ENCODE measurements around the gene GNAT3.

Gene GNAT3

GRCh38 chr7:80463272-80463920 is 48.5 kb downstream of the GNAT3 start:
- no peak for DNase-seq (ENCODE audit: low spot score)

GRCh38 chr7:80460857-80461256 is 51.0 kb downstream of the GNAT3 start:
- no peak for DNase-seq (ENCODE audit: low spot score)

DNA sequence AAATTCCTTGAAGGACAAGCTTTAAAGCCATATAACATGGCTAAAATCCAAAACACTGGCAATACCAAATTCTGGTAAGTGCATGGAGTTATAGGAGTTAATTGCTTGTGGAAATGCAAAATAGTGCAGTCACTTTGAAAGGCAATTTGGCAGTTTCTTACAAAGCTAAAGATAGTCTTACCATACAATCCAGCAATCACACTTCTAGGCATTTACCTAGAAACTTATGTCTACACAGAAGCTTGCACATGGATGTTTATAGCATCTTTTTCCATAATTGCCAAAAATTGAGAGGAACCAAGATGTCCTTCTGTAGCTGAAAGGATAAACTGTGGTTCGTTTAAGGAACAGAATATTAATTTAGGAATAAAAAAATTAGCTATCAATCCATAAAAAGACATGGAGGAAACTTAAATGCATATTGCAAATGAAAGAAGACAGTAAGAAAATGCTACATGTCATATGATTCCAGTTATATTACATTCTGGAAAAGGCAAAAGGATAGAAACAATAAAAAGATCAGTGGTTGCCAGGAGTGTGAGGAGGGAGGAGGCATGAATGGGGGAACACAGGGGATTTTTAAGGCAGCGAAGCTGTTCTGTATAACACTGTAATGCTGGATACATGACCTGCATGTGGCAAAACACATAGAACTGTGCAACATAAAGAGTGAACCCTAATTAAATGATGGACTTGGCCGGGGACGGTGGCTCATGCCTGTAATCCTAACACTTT is 51.9 kb downstream of the GNAT3 start:
- DNase-seq (ENCODE audit: low spot score): no peak

DNA sequence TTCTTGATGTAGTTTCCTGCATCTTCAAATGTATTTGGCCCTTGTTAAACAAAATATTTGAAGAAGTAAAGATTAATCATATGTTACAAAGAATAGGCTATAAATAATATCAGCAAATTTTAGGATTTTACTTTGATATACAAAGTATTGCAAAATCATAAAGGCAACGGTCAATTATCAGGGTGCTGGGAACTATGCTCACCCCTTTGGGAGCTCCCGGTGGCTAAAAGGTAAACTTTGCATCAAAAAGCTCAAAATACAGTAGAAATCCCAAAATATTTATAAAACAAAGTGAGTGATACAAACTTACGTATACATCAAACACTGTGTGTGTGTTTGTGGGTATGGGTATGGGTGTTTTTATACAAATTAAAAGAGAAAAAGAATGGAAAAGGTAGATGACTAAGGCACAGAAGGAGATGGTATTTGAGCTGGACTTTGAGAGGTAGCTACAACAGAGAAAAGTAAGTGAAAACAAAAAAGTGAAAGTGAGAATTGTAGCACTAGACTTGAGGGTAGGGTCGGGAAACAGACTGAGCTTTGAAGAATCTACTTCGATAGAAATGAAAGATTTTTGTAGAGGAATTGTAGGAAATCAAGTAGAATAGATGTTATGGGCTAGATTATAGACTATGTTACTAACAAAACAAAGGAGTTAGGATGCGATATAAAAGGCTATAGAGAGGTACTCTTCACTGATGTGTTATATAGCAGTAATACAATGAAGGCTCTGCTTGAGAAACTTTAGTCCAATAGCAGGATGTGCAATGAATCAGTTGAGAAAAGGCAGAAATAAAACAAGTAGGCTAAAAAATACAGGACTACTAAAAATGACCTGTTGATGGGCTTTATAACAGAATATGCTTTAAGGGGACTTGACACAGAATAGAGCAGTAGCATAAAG is 52.8 kb downstream of the GNAT3 start:
- DNase-seq (ENCODE audit: low spot score): no peak

- DNase-seq (ENCODE audit: low spot score): no peak
These were observed 58.0 kb downstream of the GNAT3 start for GRCh38 chr7:80453699-80454340.

DNA sequence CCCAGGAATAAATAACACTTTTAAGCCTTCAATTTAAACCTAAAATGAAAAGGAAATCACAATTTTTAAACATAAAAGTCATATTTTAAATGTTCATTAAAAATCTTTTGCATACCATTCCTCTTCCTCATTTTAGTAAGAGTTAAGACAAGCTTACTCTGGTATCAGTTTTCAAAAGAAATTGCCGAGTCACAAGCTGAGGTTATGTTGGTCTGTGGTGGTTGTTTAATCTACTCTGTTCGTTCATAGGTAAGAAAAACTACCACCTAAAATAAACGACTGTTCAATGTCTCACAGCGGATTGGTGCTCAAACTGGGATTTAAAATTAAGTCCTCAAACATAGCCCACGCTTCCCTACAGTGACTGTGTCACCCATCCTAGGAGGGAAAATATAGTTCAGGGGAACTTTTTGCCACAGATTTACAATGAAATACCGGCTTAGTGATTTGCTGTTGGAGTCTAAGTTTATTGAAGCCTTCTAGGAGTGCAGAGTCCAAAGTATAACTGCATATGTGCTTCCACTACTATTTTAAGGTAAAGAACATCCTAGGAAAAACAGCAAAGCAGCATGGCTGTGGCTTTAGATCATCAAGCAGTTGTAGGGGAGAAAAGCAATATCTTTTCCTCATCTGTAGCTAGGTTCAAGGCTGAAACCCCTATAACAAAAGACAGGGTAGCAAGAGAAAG is 61.1 kb downstream of the GNAT3 start:
- no peak for DNase-seq (ENCODE audit: low spot score)

GRCh38 chr7:80449836-80450235 is 62.0 kb downstream of the GNAT3 start:
- no peak for DNase-seq (ENCODE audit: low spot score)

GRCh38 chr7:80445351-80445750 is 66.5 kb downstream of the GNAT3 start:
- no peak for DNase-seq (ENCODE audit: low spot score)

DNA sequence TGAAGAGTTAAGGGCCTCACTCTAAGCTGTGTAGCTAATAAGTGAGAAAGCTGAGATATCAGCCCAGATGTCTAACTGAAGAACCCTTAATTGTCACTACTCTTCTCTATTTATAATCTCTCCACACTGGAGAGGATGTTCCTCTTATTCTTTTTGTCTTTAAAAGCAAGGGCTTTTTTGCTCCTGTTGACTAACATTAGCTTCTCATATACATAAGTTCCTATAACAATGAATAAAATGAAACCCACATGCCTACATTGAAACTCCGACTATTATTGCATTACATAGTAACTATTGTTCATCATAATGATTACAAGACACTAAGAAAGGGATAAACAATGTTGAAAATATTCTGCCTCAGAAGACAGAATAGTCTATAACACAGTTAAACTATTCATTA is 67.1 kb downstream of the GNAT3 start:
- DNase-seq (ENCODE audit: low spot score): no peak

DNA sequence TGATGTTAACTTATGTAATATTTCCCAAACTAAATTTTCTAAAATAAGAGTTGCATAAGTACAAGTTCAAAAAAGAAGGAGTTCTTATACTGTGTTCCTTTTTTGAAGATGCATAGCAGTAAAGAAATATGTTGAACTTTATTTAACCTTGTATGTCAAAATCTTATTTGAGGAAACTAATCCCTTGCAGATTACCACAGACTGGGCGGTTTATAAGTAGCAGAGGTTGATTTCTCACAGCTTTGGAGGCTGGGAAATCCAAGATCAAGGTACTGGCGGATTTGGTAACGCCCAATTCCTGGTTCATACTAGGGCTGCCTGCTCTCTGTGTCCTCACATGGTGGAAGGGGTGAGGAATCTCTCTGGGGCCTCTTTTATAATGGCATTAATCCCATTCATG is 68.5 kb downstream of the GNAT3 start:
- DNase-seq (ENCODE audit: low spot score): no peak

- DNase-seq (ENCODE audit: low spot score): no peak
These were observed 71.0 kb downstream of the GNAT3 start for GRCh38 chr7:80440883-80441282.

- DNase-seq (ENCODE audit: low spot score): peak; percentile 50
These were observed 71.7 kb downstream of the GNAT3 start for GRCh38 chr7:80439894-80440821.

DNA sequence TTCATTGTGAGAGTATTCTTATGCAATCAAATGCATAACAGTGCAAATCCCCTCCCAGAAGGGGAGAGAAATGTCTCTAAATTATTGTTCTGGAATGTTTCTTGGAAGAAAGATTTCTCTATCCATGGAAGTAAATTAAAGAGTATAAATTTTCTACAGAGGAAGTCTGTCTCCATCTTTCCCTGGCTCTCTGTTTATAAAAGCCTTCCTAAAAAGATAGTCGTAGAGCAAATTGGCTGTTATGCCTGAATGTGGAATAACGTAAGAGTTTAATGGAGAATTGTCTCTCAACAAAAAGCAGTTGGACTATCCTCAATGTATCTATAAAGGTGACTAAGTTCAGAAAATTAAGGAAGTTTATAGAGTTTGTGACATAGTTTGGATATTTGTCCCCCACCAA is 76.3 kb downstream of the GNAT3 start:
- no peak for DNase-seq (ENCODE audit: low spot score)

DNA sequence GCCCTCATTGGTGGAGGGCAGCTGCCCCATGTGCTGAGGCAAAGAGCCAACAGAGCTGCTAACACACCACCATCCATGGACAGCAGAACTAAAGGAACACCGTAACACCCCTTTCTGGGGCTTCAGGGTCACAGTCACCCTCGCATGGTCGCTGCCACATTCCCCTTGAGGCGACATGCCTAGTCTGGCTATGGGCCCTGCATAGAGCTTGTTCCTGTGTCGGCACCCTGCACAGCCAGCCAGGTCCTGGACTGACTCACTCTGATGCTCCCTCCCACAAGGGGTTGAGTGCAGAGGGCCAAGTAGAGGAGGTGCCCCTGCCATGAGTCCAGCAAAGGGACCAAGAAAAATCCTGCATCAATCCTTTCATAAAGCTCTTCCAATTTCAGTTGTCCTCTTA is 77.8 kb downstream of the GNAT3 start:
- no peak for DNase-seq (ENCODE audit: low spot score)

GRCh38 chr7:80432166-80432565 is 79.7 kb downstream of the GNAT3 start:
- DNase-seq (ENCODE audit: low spot score): no peak

GRCh38 chr7:80429181-80429580 is 82.7 kb downstream of the GNAT3 start:
- no peak for DNase-seq (ENCODE audit: low spot score)

DNA sequence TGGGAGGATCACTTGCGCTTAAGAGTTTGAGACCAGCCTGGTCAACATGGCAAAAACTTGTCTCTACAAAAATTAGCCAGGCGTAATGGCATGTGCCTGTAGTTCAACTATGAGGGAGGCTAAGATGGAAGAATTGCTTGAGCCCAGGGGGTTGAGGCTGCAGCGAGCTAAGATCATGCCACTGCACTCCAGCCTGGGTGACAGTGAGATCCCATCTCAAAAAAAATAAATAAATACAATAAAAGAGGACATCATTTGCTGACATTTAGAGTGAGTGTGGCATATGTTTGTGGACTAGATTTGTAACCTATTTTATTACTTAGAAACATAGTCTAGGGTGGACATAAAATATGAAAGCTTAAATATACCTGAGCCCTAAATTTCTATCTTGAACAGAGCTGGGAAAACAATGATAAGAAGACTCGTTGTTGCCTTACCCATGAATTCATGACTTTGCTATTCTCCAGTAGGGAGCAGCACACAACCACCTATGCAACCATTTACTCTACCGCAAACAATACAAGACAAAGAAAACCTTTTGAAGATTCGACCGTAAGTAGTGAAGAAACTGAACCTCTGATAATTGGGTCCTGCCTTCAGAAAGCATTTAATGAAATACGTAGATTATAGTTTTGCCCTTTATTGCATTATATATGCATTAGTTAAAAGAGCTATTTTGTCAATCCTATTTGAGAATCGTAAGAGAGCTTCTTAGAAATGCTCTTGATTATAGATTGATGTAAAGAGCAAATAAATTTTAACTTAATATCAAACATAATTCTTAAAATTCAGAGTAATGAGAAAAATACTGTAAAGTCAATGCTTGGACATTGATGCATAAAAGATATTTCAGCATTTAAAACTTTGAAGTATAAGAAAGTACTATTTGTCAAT is 83.5 kb downstream of the GNAT3 start:
- peak; percentile 80 for DNase-seq (ENCODE audit: low spot score)

DNA sequence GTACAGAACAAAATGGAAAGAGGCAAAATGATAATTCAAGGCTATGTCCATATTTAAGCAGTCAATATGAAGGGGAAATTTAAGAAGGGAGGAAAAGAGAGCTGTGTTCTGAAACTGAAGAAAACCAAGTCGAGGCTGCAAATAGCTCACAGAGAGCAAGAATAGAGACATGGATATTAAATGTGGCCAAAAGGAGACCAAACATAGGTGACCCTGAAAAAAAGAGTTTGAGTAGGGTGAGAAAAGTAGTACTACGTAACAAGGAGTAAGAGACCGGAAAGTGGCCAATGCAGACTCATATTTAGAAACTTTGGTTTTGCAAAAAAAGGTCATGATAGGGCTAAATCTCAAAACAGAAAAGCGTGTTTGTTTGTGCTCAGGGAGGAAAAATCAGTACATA is 84.6 kb downstream of the GNAT3 start:
- no peak for DNase-seq (ENCODE audit: low spot score)

DNA sequence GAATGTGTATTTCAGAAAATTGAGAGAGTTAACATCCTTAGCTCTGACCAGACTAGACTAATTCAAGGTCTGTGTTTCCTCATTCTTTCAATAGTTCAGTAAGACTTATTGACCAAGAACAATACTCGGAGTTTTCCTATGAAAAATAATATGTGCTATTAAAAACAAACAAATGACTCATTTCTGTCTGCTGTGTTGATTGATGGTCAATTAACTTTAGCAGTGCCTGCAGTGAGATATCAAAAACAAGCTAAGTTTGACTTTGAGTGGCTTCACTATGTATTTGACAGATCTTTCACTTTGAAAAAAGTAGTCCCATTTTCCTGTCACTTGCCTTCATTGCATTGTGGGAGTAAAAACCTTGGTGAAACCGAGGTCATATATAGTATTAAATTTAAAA is 91.0 kb downstream of the GNAT3 start:
- peak; percentile 9 for DNase-seq (ENCODE audit: low spot score)
